Measurements from ENCODE around the gene TAF1A.

Gene TAF1A

DNA sequence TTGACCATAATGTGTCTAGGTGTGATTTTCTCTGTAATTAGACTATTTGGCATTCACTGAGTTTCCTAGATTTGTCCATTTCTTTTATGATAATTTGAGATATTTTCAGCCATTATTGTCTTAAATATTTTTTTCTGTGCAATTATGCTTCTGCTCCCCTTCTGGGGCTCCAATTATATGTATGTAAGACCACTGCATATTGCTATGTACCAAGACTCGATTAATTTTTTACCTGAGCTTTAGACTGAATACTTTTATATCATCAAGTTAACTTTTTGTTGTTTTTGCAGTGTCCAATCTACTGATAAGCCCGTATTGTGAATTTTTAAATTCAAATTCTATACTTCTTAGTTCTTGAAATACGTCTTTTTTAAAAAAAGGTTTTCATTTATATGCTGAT, 5.1 kb upstream of the TAF1A start:
- no peak for DNase-seq

DNA sequence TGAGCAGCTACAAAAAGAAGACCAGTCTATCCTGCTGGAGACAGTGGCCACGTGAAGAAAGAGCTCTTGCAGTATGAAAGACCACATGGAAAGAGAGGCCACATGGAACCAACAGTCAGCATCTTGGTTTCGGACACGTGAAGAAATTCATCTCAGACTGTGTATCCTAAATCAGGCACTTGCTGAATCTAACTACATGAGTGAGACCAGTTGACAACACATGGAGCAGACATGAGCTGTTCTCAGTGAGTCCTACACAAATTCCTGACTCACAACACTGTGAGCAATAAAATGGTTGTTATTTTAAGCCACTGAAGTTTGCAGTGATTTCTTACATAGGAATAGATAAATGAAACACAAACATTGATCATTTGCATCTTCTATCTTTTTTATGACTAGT, 2.4 kb upstream of the TAF1A start:
- no peak for DNase-seq

GRCh38 chr1:222588135-222588534, 1.6 kb downstream of the TAF1A start:
- DNase-seq: no peak

DNA sequence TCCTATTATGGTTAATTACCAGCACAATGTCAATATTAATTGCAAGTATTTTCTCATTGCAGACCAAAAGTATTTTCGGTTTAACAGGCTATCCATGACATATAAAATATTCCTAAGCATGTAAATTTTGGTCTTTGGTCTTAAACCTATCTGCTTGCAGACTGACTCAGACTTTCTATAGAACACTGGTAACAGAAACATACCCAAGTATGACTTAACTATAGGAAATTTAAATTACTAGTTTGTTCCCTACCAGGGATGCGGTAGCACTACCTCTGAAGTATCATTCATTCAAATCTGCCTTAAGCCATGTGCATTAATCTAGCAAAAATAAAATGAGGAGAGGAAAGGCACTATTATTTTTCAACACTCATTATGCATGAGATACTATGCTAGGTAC, 2.9 kb downstream of the TAF1A start:
- no peak for DNase-seq

GRCh38 chr1:222583079-222583478, 6.7 kb downstream of the TAF1A start:
- DNase-seq: no peak

- peak; percentile 14 for DNase-seq
Observed at GRCh38 chr1:222582099-222582774, 7.5 kb downstream of the TAF1A start.

GRCh38 chr1:222579316-222579715, 10.4 kb downstream of the TAF1A start:
- no peak for DNase-seq

GRCh38 chr1:222570837-222571236, 18.9 kb downstream of the TAF1A start:
- no peak for DNase-seq

- DNase-seq: no peak
Observed at GRCh38 chr1:222561656-222562055, 28.1 kb downstream of the TAF1A start.

GRCh38 chr1:222557574-222557973, 32.2 kb downstream of the TAF1A start:
- no peak for DNase-seq

GRCh38 chr1:222557148-222557547, 32.6 kb downstream of the TAF1A start:
- DNase-seq: no peak

GRCh38 chr1:222555992-222556615, 33.6 kb downstream of the TAF1A start:
- DNase-seq: no peak

DNA sequence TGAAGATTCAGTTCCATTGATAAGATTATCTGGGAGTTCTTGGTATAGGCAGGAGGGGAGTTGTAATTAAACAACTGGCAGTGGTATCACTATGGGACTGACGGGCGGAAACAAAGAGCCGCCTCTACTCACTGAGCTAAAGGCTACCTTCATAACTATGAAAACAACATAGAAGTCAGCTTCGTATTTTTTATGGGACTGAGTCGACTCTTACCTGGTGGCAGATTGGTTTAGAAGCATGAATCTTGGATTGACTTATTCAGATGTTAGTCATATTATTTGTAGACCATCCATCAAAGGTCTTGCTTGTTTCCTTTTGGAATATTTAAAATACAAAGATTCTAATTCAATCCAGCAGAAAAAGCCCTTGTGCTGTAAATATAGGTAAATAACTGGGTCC, 35.6 kb downstream of the TAF1A start:
- no peak for DNase-seq

DNA sequence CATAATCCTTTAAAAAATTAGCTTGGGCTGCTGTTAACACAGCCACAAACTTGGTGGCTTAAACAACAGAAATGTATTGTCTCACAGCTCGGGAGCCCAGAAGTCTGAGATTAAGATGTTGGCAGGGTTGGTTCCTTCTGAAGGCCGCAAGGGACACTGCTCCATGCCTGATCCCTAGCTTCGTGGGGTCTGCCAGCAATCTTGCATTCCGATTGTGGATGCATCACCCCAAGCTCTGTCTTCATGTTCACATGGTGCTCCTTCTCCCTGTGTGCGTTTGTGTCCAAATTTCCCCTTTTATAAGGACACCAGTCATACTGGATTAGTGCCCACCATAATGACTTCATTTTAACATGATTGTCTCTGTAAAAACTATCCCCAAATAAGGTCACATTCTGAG, 36.9 kb downstream of the TAF1A start:
- no peak for DNase-seq

GRCh38 chr1:222547944-222548671, 41.6 kb downstream of the TAF1A start, which contains the start of gene HHIPL2:
TSS of gene HHIPL2 (minus strand) at chr1:222548104. CDS start at chr1:222548044, 60 bp downstream.
- DNase-seq: no peak

DNA sequence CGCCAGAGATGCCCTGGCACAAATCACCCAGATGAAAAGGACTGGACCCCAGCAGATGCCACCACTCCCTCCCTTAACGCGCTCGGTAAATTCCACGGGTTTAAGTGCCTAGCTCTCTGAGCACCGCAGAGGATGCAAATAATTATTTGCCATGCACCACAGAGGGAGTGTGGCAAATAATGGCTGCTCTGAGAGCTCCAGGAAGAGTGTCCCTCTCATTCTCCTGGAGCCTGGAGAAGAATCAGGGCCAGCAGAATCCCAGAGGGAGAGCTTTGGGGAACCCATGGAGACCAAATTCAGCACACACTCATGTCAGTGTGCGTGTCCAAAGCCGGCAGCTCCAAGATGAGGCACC, 42.5 kb downstream of the TAF1A start:
- DNase-seq: no peak

DNA sequence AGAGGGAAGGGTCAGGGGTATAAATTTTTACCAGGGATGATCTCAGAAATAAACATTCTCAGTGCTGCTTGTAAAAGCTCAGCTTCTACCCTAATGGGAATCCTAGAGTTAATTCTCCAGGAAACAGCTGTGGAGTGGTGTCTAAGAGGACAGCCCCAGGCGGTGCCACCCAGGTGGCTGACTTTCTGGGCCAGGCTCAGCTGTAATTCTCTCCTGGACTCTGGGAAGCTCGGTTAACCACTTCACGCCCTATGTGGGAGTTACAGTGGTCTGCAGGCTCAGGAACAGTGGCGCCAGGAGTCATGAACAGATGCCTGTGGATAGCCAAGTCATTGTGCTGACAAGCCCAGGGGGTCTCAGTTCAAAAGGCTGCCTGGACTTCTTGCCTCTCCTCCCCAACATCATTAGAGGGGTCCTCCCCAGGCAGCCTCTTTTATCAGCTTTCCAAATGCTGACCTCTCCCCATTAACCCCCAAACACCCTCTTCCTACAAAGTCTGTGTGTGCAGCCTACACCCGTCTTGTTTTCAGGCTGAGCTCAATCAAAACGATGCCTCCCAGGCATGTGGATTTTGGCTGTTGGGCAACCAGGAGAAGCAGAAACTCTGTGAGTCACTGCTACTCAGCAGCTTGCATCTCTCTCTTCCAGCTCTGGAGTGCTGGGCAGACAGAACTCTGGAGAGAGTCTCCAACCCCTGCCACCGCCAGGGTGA, 43.0 kb downstream of the TAF1A start:
- DNase-seq: no peak

- DNase-seq: no peak
Observed at GRCh38 chr1:222546091-222546490, 43.6 kb downstream of the TAF1A start.

GRCh38 chr1:222543817-222544216, 45.9 kb downstream of the TAF1A start:
- DNase-seq: no peak

DNA sequence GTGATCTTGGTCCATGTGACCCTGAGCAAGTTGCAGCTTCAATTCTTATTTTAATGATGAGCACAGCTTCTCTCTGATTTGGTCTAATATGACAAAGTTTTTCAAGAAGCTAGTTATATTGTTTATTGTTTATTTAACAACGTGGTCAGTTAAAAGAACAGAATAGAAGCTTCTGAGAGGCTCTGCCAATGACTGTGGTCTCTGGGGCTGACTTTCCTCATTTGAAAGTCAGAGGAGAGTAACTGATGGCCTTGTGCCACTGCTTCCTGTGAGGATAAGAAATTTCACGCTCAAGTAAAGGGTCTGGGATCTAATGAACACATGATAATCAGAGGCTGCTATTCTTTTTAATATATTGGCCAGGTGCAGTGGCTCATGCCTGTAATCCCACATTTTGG, 49.1 kb downstream of the TAF1A start:
- no peak for DNase-seq

- DNase-seq: no peak
Observed at GRCh38 chr1:222539951-222540597, 49.7 kb downstream of the TAF1A start.

GRCh38 chr1:222535455-222535854, 54.3 kb downstream of the TAF1A start:
- DNase-seq: no peak

- no peak for DNase-seq
Observed at GRCh38 chr1:222530852-222531251, 58.9 kb downstream of the TAF1A start.

Data from activated CD4-positive, alpha-beta T cell treated with anti-CD3 and anti-CD28 coated beads, Interleukin-2, Interleukin-6, amounts not matched to agents 100 ng/mL and 50 ng/mL, durations not matched to agents 16 hours and 8 hours (primary cell).